Skin of body (tissue), 1 donor: ENCODE results near the gene PPDPF. TPM values are rescaled to one million over a fixed set of nuclear protein-coding genes. Genes with fewer than 3 reads are reported as not detected.

Experiments
- total RNA-seq: library from RNA; depleted of rRNA; stranded (reverse); fragments of >200 nt; gene quantifications from one replicate; pipeline ENCODE4 v1.2.3, GENCODE V29; 2014

Gene PPDPF
- total RNA-seq, 1 donor from 2014 or later, result 30.8 TPM

Other genes with a start within 250 kb of the PPDPF start
- gene ARFGAP1, start 248.0 kb upstream of the PPDPF start, total RNA-seq, result 45.3 TPM
- gene COL20A1, start 227.6 kb upstream of the PPDPF start, total RNA-seq, result 2.0 TPM
- 0.20 TPM for gene CHRNA4, start 159.4 kb upstream of the PPDPF start, total RNA-seq
- 1.2 TPM for gene KCNQ2, start 48.1 kb upstream of the PPDPF start, total RNA-seq
- 38.5 TPM for gene EEF1A2, start 21.7 kb upstream of the PPDPF start, total RNA-seq
- gene PTK6, start 16.6 kb downstream of the PPDPF start, total RNA-seq, result 3.8 TPM
- gene SRMS, start 27.0 kb downstream of the PPDPF start, total RNA-seq, result 1.1 TPM
- gene FNDC11, start 33.4 kb downstream of the PPDPF start, total RNA-seq, result 0.59 TPM
- gene HELZ2, start 53.5 kb downstream of the PPDPF start, total RNA-seq, result 19.8 TPM
- gene GMEB2, start 106.3 kb downstream of the PPDPF start, total RNA-seq, result 6.4 TPM
- gene STMN3, start 132.7 kb downstream of the PPDPF start, total RNA-seq, result 21.6 TPM
- gene RTEL1, start 137.5 kb downstream of the PPDPF start, total RNA-seq, result 13.3 TPM
- gene TNFRSF6B, start 175.9 kb downstream of the PPDPF start, total RNA-seq, result 3.4 TPM
- gene ARFRP1, start 187.2 kb downstream of the PPDPF start, total RNA-seq, result 16.3 TPM
- gene ZGPAT, start 187.3 kb downstream of the PPDPF start, total RNA-seq, result 9.8 TPM
- gene LIME1, start 215.9 kb downstream of the PPDPF start, total RNA-seq, result 3.7 TPM
- gene SLC2A4RG, start 219.0 kb downstream of the PPDPF start, total RNA-seq, result 21.5 TPM